IPS-NIHi11 (cell line): ENCODE measurements around the gene PNMT.

Experiments used
- DNase-seq: peaks from one replicate; pipeline ENCODE4 v3.0.0; 2012; ENCODE audit warnings: mixed read lengths, low spot score

PNMT gene

DNA sequence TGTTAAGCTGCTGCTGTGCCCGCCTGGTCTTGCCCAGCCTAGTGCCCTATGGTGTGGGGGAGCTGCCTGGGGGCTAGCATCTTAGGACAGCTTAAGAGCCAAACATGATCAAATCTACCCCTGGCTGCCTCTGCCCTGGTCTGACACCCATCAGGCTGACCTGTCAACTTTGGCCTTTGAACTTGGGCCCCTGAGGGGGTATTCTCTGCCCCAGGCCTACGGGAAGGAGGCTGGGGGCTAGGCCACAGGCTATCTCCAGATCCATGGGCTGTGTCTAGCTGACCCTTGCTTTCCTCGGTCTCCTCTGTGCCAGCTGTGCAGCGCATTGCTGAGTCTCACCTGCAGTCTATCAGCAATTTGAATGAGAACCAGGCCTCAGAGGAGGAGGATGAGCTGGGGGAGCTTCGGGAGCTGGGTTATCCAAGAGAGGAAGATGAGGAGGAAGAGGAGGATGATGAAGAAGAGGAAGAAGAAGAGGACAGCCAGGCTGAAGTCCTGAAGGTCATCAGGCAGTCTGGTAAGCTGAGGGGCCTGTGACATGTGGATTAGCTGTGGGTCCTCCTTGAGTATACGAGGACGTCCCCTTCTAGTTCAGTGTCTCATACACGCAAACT, 34.6 kb upstream of the PNMT start:
- no peak for DNase-seq

DNA sequence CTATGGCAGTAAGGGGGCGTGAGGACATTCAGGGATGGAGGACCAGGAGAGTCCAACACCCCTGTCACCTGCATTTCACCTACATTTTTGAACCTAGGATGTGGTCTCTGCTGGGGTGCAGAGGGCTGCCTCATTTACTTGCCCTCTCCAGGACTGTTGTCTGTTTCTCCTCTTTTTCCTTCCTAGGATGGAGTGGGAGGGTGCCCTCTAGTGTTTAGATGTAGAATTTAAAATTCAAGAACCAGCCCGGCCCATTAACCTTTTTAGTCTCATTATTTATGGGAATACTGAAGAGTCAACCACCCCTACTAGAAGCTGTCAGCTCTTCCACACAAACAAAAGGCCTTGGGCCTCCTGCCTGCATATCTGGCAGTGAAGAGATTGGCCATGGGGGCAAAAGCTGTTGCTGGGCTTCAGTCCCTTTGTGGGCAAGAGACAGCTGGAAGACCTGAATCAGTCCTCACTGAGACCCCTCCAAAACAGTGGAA, 33.8 kb upstream of the PNMT start:
- DNase-seq, result peak; percentile 51

DNA sequence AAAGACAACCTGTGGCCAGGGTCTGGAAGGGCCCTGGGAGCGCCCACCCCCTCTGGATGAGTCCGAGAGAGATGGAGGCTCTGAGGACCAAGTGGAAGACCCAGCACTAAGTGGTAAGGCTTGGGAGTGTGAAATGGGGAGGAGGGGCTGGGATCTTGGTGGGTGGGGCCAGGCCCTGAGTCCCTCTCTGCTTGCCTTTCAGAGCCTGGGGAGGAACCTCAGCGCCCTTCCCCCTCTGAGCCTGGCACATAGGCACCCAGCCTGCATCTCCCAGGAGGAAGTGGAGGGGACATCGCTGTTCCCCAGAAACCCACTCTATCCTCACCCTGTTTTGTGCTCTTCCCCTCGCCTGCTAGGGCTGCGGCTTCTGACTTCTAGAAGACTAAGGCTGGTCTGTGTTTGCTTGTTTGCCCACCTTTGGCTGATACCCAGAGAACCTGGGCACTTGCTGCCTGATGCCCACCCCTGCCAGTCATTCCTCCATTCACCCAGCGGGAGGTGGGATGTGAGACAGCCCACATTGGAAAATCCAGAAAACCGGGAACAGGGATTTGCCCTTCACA, 32.6 kb upstream of the PNMT start:
- no peak for DNase-seq

DNA sequence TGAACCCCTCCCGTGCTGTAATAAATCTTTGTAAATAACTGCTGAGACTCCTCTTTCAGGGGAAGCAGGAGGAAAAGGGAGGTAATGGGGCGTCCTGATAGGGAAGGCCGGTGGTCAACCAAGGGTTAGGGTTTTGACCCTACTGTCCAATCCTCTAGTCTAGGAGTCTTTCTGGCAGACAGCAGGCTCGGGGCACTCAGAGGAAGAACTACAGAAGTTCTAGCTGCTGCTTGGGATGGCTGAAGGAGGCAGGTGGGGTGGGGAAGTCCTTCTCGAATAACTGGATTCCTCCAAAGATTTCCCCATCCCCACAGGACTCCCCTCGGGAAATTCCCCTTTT, 31.7 kb upstream of the PNMT start:
- DNase-seq, result no peak

DNA sequence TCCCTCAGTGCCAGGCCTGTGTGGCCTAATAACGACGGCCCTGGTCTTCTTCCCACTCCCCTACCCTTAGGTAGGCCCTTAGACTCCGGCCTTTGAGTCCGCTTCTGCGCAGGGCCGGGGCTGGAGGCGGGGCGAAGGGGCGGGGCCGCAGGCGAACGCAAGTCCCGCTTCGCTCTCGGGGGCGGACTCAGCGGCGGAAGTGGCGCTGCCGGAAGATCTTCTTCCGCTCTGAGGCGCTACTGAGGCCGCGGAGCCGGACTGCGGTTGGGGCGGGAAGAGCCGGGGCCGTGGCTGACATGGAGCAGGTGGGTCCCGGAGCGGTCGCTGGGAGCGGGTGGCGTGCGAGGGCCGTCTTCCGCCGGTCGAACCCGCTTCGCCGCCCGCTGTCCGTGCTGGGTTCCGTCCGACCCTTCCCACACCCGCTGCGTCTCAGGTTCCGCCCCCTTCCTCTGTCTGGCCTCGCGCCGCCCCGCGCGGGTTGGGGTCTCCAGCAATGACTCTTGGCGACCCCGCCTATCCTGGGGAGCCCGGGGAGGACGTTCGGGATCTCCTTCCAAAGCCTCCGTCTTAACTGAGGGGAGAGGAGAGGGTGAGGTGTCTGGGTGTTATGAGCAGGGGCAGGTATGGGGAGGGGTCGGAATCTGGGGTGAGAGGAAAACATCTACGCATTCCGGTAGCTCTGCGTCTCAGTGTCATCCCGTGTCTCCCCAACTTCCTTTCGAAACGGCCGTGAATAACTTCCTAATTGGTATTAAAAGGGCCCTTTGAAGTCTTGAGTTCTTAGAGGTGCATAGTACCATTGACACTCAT, 31.1 kb upstream of the PNMT start, which contains the start of gene STARD3:
Gene STARD3 (plus strand): TSS at position 218 of the 810 bp plus-strand sequence. CDS start 16,388 bp downstream, outside the sequence.
- peak; percentile 95 for DNase-seq

DNA sequence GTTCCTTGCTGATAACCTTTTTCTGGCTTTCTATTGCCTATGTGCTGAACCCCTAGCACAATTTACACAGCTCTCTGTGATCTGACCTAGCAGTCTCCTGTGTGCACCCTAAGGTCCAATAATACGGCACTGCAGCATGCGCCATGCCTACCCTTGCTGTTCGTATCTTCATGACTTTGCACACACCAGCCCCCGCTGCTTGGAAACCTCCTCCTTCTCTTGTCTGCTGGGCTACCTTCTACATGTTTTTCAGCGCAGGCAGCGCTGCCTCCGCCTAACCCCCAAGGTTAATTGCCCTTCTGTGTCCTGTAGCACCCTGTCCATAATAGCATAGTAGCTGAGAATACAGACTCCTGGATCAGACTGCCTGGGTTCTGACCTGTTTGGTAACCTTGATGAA, 29.9 kb upstream of the PNMT start:
- DNase-seq, result no peak

DNA sequence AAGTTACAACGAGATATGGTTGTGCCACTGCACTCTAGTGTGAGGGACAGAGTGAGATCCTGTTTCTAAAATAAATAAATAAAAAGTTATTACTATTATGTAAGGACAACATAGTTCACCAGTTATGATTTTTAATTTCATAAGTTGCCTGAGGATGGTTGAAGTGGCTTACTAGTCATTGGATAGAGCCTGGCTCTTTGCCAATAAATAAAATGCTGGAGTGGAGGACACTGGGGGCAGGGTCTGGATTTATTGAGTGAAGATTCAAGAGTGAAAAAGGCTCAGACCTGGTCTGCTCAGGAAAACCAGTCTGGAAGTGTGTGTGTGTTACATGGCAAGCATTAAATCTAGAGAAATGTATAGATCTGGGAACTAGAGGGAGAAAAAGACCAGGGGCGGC, 29.2 kb upstream of the PNMT start:
- no peak for DNase-seq

DNA sequence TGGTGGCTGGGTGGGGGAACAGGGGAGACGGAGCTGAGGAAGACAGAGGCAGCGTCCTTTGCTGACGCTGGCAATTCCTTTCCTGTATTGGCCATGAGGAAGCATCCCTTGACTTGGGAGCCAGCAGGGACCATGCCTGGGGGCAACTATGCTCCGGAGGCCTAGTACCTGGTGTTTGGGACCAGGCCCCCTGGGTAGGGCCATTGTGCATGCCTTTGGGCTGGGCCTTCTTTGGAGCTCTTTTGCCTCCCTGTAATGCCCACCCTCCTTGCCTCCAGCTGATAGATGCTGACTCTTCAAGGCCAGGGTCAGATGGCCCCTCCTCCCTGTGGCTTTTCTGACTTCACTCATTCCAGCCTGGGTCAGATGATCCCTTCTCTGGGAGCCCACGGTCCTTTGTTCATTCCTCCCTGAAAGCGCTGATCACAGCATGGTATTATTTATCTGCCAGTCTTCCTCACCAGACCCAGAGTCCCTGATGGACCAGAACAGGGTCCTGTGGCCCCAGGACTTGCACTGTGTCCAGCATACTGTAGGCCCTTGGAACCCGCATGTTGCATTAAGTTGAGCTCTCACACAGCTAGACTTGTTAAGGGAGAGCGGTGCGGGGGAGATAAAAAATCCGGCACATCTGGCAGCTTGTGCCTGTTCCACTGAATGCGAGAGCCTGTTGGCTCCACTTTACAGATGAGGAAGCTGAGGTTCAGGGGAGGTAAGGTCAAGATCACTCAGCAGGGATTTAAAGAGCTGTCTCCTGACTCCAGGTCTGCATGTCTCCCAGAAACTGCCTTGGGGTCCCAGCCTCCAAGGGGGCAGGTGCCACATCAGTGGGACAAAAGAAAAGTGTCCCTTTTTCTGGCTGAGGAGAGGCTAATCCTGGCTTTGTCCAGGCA, 28.4 kb upstream of the PNMT start:
- DNase-seq, result no peak

DNA sequence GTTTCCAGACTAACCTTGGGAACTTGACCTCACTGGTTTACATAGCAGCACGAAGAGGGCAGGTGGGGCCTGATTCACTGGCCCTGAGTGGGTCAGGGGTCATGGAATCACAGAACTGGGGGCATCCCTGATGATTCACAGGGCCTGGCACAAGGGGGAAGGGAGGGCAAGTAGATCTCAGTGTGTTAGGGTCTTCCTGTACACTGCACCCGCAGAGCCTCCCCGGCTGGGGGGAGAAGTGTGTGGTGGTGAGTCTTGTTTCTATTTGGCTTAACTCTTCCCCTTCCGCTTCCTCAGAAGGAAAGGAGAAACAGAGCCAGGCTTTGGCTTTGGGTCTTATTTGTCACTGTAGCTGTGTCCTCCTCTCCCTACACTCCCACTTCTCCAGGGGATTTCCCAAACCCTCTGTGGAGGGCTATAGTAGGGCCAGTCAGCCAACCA, 27.6 kb upstream of the PNMT start:
- no peak for DNase-seq

DNA sequence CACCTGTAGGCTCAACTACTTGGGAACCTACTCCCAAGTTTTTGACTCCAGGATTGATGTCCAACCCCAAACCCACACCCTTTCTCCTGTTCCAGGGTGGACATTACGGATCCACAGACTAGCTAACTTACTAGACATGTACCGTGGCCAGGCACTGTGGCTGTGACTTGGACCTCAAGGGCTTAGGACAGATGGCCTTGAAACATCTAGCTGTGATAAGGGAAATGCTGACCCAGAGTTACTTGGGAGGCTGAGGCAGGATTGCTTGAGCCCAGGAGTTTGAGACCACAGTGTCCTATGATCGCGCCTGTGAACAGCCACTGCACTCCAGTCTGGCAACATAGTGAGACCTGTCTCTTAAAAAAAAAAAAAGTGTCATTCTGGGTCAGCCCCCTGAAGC, 27.2 kb upstream of the PNMT start:
- DNase-seq, result no peak

DNA sequence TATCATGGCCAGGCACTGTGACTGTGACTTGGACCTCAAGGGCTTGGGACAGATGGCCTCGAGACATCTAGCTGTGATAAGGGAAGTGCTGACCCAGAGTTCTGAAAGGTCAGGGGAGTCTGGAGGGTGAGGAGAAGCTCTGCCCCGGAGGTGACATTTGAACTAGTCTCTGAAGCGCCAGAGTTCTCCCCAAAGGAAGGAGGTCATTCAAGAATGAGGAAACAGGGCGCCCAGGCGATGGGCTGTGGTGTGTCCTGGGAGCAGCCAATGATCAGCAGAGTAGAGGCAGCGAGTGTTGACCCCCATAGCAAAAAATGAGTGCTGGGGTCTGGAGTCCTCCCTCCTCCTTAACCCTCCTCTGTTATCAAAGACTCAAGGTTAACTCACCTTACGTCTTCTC, 26.4 kb upstream of the PNMT start:
- DNase-seq, result no peak

DNA sequence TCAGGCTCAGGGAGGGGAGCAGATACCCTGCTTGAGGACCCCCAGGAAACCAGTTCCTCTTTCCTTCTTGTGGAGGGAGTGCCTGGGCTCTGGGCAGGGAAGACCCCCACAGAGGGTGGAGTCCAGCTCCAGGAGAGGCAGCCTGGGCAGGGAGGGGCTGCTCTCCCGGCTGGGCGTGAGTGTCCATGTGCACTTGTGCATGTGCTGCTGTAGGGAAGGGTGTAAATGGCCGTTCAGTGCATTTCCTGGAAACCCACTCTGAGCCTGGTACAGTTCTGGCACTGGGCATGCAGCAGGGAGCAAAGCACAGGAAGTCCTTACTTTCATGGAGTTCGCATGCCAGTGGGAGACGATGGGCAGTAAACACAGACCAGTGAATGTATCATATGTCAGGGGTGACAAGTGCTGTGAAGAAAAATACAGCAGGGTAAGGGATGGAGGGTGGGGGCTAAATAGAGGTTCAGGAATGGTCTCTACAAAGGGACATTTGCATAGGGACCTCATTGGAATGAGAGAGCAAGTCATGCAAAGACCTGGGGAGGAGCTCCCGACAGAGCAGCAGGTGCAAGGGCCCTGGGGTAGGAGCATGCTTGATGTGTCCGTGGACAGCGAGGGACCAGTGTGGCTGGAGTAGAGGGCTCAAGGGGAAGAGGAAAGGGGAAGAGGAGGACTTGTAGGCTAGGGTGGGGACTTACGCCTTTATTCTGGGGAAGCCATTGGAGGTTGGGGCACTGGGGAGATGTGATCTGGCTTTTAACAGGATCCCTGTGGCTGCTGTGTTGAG, 25.8 kb upstream of the PNMT start:
- DNase-seq, result no peak

DNA sequence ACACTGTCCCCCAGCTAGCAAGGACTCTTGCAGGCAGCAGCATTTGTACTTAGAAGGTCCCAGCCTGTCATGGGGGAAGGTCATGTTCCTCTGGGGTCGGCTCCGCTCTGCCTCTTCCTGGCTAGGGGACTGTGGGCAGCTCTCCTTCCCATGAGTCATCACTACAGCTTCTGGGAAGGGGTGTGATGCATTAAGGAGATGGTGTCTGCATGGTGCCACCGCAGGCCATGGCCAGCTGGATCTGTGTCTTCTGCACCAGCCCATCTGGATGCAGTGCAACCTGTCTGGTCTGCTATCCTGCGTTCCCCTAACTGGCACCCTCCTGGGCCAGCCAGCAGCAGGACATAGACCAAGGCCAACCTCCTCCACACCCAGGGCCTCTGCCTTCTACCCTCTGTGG, 25.0 kb upstream of the PNMT start:
- no peak for DNase-seq

DNA sequence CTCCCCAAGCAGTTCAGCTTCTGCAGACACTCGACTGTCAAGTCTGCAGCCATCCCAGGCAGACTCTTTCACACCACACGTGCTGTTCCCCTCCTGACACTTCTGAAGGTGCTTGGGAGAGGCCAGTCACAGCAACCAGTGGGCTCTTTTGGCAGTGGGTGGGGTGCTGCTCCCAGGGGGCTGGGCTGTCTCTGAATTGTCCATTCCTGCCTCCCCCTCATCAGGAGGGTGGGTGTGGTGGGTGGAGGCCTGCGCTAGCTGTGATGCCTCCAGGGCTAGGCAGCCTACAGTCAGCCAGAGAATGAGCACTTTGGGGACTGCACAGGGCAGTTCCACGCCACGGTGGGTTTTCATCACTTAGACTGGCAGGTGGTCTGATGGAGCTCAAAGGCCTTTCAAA, 21.0 kb upstream of the PNMT start:
- DNase-seq, result no peak

DNA sequence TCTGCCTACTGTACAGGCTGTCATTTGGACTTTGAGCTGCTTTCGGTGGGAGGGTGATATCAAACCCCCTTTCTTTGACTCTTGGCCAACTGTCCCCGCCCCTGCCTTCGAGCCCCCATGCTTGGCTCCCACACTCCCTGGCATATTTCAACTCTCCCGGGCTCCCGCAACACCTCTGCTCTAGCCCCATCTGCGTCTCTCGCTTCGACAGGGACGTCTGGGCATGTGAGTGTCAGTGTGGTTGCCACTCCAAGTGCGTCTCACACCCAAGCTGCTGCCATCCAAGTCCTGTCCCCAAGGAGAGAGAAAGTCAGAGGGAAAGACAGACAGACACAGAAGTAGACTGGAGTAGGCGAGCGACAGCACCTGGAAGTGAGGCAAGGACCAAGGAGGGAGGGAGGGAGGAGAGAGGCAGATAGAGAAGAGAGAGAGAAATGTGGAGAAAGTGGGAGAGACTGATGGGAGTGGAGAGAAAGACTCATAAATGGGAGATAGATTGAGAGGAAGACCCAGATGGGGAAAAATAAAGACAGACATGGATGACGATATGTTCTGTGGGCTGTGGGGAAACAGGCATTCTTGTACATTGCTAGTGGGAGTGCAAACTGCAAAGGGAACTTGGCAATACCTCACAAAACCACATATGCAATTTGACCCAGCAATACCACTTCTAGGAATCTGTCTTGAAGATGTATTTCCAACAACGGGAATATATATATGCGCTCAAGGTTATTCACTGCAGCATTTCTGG, 19.5 kb upstream of the PNMT start:
- DNase-seq, result no peak

DNA sequence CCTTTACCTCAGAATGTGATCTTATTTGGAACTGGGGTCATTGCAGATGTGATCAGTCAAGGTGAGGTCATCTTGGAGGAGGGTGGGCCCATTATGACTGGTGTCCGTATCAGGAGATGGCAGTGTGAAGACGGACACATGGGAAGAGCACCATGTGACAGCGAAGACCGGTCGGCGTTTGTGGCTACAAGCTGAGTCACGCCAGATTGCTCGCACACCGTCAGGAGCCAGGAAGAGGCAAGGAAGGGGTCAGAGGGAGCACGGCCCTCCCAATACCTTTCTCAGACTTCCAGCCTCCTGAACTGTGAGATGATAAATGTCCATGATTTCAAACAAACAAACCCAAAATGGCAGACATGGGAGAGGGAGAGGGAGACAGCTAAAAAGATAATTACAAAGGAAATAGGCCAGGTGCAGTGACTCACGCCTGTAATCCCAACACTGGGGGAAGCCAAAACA, 18.1 kb upstream of the PNMT start:
- no peak for DNase-seq

DNA sequence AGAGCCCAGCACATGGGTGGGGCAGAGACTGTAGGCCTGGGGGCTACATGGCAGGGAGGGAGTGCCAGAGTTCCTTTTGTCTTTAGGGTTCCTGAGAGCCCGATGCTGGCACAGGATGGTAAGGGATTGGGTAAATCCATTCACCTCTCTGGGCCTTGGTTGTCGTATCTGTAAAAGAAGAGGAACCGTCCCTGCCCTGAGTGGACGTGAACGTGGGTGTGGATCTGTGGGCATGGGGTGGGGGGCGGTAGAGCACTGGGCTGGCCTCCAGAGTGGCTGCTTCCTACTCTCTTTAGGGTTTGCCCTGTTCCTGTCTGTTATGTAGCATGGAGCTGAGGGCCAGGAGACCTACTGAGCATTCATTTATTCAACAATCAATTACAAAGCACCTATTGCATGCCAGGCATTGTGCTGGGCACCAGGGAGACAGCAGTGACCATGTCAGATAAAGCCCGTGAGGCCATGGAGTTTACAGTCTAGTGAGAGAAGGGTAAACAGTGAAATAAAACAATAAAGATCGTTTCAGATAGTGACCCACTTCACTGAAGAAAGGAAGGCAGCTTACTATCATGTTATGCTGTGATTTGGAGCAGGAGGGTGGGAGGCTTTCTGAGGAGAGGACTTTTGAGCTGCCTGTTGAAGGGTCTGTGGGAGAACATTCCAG, 16.2 kb upstream of the PNMT start:
- no peak for DNase-seq

DNA sequence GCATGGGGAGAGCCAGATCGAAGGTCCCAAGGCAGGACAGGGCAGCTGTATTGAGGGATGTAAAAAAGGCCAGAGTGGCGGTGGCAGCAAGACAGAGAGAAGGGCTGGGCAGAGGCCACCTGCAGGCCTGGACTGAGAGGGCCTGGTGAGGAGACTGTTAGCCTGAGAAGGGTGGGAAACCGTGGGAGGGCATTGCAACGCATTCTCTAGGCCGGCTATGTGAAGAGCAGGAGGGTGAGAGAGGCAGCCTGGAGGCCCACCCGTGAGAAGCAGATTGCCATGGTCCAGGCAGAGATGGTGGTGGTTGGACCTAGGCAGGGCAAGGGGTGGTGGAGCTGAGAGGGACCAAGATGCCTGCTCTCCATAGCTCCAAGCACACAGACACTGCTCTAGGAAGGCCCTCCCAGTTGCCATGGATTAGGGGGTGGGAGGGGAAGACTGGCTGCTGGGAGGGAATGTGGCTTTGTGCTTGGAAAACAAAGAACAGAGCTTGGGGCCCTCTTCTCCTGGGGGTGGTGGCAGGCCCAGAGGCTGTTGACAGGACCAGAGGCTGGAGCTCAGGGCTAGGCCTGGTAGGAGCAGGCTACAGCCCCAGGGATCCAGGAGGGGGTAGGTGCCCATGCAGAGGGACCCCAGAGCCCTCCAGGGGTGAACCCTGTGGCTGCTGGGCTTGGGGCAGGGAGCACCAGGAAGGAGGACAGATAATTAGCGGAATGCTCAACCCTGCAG, 15.5 kb upstream of the PNMT start:
- peak; percentile 73 for DNase-seq

DNA sequence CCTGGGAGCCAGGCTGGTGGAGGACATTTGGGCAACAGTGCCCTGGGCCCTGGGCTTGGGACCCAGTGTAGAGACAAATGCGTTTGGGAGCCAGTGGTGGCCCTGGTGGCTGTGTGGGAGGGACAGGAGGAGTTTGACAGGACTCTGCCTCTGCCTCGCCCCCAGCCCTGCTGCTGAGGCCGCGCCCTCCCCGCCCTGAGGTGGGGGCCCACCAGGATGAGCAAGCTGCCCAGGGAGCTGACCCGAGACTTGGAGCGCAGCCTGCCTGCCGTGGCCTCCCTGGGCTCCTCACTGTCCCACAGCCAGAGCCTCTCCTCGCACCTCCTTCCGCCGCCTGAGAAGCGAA, 15.0 kb upstream of the PNMT start:
- DNase-seq, result no peak
